Right kidney (tissue), 1 donor: ENCODE data around the gene P2RY6.
A peak's percentile ranks its signal among the peaks of the same experiment; 100 is the strongest.

Experiments used
- DNase-seq: peaks from one replicate; pipeline ENCODE4 v3.0.0-alpha.2; 2016

Gene P2RY6

DNA sequence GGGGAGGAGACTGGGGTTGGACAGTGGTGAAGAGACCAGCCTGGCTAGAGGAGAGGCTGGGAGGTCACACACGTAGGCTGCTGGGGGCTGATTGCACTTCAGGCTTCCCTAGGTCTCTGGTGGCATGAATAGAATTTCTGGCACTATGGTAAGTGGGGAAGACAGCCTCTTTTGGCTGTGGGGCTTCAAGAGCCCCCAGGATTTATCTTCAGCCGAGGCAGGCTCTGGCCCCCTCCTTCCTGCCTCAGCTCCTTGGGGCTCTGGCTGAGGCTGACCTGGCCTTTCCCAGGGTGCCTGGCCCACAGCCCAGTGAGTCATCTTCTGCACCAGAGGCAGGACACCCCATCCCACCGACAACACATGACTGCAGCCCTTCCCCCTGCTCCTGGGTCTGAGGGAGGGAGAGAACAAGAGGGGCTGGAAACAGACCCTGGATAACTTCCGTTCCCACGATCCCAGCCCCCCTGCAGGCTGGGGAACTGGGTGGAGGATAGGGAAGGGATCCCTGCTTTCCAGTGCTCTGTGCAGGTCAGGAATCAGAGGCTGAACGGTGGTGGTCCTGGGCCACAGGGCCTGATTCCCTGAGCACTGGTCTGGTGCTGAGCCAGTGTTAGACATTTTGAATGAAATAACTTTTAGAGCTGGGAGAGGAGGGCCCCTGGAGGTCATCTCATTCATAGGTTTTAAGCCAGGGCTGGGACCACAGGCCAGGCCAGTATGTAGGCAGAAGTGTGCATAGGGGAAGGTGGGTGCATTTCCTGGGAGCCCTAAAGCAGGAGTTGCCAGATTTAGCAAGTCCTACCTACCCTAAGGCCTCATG lies 62.5 kb downstream of the P2RY6 start:
- no peak for DNase-seq

DNA sequence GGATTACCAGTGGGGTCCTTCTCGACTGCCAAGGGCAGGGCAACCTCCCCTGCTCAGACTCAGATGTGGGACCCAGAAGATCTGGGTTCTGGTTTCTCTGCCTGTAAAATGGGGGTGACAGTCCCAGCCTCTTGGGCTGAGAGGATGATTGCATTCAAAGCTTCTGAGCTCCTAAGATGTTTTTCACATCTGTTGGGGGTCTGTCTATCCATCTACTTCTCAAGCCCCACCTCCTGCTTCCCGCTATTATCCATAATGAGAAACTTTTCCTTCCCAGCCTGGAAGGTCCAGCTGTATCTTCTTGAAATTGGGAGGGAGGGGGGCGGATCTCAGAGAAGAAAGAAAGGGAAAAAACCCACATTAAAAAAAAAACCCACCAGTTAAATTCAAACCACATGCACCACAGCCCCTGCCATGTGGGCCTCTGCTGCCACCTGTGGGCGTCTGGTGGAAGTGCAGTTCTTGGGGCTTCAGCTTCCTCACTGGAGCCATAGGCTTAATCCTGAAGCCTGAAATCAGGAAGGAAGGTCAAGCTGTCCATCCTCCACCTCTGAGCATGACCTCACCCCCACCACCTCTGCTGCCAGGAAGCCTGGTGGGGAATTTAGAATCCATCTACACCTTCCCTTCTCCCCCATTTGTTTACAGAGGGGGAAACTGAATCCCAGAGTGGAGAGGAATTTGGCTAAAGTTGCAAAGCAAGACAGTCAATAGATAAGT lies 63.2 kb downstream of the P2RY6 start:
- DNase-seq: peak; percentile 78

DNA sequence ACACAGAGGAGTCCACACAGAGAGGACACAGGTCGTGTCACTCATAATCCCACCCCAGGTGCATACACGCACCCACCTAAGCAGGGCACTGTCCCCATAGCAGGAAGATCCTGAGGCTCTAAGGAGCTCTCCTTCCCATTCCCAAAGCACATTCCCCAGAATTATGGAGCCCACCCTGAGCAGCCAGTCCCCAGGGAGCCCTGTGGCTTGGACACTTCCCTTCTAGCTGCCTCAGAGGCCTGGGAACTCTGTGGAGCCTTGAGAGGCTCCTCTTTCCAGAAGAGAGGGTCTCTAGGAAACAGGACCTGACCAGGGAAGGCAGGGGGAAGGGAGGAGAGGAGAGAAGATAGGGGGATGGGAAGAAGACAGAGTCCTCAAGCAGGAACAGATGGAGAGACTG lies 65.7 kb downstream of the P2RY6 start:
- no peak for DNase-seq

DNA sequence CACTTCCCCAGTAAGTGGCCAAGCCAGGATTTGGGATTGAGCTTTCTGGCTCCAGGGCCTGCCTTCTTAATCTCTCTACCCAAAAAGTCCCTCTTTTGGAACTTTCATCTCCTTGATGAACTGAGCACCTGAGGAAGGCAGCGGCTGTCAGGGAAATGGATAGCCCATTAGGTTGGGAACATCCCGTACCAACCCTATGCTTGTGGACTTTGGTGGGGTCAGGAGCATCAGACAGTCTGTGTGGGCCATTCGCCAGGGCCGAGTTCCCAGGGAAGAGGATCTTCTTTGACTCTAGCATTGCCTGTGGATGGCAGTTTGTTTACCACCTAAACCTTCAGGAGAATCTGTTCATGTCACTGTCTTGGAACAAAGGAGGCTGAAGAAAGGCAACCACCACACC lies 66.1 kb downstream of the P2RY6 start:
- no peak for DNase-seq

DNA sequence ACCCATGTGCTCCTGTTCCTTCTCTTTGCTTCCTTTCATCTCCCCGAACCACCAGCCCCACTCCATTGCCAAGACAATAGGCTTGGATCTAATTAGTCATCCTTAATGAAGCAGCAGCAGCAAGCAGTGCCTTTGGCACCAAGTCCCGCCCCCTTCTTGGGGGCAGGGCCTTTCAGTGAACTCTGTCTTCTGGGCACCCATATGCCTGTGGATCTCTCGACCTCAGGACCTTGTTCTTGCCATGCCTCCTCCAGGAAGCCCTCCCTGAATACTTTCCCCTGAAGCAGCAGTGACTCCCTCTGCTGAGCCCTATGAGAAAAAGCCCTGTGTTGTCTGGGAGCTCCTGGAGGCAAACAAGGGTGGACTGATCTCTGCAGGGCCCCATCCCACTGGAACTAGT lies 68.0 kb downstream of the P2RY6 start:
- DNase-seq: no peak

DNA sequence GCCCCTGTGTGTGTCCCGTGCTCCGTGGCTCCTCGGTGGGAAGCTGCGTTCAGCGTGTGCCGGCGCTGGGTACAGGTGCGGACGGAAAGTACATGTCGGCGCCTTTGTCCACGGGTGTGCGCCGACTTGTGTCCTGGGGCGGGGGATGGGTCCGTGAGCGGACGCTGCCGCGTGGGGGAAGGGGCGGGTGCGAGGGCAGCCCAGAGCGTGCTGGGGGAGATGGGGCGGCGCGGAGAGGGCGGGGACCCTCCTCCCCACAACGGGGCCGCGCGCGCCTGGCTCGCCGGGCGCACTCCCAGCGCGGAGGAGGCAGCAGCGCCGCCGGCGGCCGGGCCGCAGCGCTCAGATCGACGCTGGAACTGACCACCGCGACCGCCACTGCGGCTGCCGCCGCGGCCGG lies 70.5 kb downstream of the P2RY6 start:
- no peak for DNase-seq

DNA sequence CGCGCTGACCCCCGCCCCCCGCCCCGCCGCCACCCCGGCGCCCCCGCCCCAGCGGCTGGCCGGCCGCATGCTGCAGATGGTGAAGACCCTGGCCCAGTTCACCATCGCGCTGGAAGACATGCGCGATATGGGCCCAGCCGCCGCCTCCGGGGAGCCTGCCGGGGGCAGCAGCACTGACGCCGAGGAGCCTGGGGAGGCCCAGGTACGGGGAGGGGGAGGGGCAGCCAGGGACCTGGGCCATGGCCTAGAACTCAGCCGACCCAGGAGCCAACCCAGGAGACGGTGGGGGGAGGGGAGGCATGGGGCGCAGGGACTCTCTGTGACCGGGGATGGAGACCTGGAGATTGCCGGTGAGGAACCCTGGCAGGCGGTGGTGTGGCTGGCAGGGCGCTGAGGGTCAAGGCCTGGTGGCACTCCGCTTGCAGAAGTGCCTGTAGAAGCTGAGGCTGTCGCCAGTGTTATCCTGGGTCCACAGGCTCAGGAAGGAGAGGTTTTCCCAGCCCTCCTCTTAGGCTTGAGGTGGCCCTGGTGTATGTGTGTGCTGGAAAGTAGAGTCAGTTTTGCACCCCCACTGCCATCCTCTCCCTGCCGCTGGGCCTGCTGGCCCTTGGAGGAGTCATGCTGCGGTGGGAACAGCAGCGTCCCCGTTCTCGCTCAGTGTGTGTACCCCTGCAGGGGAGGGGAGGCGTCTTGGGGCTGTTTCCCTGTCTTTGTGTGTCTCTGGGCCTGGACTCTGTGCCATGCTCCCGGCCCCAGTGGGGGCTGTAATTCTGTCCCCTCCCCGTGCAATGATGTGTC lies 71.1 kb downstream of the P2RY6 start:
- peak; percentile 15 for DNase-seq

DNA sequence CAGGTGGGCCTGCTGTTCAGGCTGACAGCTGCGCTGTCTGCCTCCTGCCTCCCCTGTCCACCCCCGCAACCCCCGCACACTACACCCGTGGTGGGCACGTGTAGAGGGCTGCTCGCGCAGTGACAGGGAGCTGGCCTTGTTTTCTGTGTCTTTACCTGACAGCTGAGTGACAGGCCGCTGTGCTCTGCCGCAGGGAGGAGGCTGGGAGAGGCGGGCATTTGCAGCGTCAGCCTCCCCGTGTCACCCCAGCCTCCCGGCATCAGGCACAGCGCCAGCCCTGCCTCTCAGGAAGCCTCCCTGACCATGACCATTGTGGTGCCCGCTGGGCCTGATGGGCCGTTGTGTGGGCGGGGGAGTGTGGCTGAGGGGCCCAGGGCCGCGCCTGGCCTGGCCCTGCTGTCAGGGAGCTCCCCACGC lies 72.1 kb downstream of the P2RY6 start:
- no peak for DNase-seq

DNA sequence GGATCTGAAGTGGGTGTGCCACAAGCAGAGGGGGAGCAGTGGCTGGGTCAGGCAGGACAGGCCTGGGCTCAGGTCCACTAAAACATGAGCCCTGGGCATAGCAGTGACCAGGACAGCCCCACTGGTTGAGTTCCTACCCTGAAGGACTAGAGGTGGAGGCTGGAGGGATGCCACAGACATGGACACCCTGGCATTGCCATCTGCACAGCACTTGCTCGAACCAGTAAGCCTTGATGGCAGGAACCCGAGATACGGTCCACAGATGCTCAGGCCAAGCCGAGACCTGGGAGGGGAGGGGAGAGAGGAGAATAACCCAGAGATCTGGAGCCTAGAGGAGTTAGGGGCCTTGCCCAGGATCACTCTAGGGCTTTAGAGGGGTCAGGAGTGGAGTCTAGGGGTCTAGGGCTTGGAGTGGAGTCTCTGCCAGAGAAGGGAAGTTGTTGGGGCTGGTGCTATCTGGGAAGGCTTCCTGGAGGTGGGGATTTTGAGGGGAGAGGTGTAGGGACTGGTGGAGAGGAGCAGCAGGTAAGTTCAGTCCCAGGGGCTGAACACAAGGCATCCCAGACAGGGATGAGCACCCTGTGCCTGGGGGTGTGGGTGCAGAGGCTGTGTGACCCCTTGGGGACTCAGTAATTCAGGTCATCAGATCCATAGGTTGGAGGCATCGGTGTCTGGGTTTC lies 73.5 kb downstream of the P2RY6 start:
- DNase-seq: no peak

DNA sequence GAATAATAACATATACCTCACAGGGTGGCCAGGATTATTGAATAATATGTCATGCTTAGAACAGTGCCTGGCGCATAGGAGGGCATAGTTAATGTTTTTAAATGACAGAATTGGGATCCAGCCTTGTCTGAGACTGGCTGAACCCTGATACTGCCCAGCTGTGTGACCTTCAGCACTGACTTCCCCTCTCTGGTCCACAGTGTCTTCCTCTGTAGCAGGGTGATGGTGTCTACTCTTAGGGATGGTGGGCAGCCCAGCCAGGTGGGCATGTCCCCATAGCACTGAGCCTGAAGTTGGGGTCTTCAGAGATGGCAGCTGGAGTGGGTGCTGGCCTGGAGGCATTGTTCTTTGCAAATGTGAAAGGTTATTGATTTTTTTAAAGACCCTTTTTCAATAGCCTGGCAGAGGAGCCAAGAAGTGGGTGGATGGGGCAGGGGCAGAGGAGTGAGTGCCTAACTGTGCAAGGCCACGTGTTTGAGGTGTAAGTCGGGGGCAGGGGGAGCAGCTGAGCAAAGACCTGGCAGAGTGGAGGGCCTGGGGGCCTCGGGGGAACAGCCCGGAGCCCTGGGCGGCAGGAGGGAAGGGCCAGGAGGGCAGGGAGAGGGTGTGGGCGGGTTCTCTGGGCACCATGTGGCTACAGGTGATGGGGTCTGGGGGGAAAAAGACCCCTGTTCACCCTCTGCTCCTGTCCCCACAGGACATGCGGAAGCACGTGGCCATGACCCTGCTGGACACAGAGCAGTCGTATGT lies 74.2 kb downstream of the P2RY6 start:
- DNase-seq: no peak

DNA sequence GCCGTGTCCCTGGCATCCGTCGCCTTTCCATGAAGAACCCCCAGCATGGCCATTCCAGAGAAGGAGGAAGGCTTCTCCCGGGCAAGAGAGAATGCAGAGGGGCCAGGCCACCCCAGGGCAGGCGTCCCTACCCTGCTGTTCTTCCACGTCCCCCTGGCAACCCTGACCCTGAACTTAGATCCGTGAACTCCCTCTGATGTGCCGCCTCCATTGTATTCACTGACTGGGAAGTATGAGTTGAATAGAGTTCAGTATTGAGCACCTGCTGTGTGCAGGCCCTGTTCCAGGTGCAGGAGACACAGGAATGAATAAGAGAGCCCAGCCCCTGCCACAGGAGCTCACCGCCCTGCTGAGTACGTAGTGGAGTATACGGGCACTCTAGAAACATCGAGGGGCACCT lies 74.9 kb downstream of the P2RY6 start:
- DNase-seq: no peak
